GM10248 (cell line): ENCODE results near the gene CPED1.

ENCODE experiments used
- CTCF ChIA-PET: fragments of 300-600 bp; sonication (Branson Sonifier 250); formaldehyde crosslinking; extraction: SDS; loops from one replicate; lab custom pipeline; 2021; ENCODE audit warnings: antibody characterized with exemption; lab: Yijun Ruan, JAX
- POLR2A ChIA-PET: fragments of 350-650 bp; sonication (Branson Sonifier 250); formaldehyde crosslinking; extraction: SDS; loops from one replicate; lab custom pipeline; 2020; ENCODE audit warnings: antibody characterized with exemption; lab: Yijun Ruan, JAX
- DNase-seq: peaks from one replicate; pipeline ENCODE4 v3.0.0; 2012; ENCODE audit errors: extremely low spot score
- CTCF ChIP-seq: IDR thresholded peaks from 2 replicates; pipeline ENCODE4 v1.5.1; 2012; ENCODE audit warnings: mild to moderate bottlenecking, low read depth; ENCODE audit errors: extremely low read depth, missing control alignments, control extremely low read depth

The CPED1 gene

DNA sequence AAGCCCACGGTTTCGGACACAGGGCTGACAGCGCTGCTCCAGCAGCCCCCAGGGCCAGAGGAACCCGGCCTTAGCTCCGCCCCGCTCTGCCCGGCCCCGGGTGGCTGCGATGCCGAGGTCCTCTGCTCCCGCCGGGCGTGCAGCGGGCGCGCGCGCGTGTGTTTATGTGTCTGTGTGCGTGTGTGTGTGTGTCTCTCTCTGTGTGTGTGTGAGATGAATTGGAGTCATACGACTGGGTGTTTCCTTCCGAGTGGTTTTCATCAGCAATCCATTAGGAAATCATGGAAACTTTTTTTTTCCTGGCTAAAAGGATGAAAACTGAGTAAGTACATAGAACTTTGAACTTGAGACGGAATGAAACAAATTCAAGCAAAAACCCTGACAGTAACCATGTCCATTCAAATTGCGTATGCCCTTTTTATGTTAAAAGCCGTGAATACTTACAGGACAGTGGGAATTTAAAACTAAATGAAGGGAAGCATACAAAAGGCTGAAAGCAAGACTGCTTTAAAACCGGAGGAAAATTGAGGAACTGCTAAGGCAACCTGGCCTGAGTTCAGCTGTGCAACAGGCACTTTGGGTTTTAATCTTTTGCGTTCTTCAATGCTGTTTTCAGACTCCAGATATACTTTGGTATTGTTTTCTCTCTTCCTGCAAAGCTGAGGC is at the start of gene CPED1:
Gene CPED1, plus strand, starts transcription at position 121 of the 666 bp plus-strand sequence. CDS start 911 bp downstream, outside the sequence.
- peak; percentile 32 for DNase-seq
- CTCF ChIA-PET: interaction anchor here (0.8 to 7.5 kb wide), 17 partner anchors 9 to 382 kb away, joined by 3 to 75 read pairs (median 6); no protein-coding TSS in a partner anchor
- TF ChIP-seq CTCF: no peak
- POLR2A ChIA-PET: no interaction called here

GRCh38 chr7:120939345-120939744 is 49.2 kb upstream of the CPED1 start:
- no peak for DNase-seq
- ChIA-PET POLR2A (no interaction called here), CTCF (no interaction called here)
- TF ChIP-seq CTCF: no peak

DNA sequence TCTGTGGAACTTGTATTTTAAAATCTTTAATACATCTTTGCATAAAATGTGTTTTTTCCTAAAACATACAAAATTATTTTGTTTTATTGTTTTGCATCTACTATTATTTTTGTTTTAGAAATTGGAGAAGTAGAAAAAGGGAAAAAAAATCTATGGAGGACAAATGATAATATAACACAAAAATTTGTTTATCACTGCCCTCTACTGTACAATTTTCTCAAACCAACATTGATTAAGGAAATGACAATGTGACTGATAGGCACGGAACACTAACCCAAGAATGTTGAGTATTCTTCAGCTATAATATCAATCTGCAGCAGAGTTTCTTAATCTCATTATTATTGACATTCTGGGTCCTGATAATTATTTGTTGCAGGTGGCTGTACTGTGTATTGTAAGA is 47.4 kb upstream of the CPED1 start:
- TF ChIP-seq CTCF: peak; percentile 31
- CTCF ChIA-PET: interaction anchor here (0.8 to 3.6 kb wide), 9 partner anchors 10 to 149 kb away, joined by 3 to 24 read pairs (median 4); no protein-coding TSS in a partner anchor
- POLR2A ChIA-PET: no interaction called here
- no peak for DNase-seq

- CTCF ChIA-PET: interaction anchor here (0.8 to 3.6 kb wide), 11 partner anchors 10 to 150 kb away, joined by 3 to 24 read pairs (median 4); no protein-coding TSS in a partner anchor
- DNase-seq: no peak
- no peak for TF ChIP-seq CTCF
- POLR2A ChIA-PET: no interaction called here
Observed at GRCh38 chr7:120941856-120942255, 46.7 kb upstream of the CPED1 start.

DNA sequence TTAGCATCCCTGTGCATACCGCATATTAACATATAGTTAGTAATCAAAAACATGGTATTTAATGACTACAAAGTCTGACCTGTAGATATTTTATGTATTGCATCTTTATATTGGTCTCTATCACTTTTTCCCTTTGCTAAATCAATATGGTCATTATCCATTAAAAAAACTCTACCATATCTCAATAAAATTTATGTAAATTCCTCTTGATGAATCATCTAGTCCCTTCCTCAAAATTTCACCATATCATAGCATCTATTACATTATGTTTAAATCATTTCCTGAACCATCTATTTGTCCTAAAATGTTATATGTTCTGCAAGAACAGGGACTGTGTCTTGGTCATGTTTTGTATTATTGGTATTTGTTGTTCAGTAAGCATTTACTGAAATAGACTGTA is 45.6 kb upstream of the CPED1 start:
- DNase-seq: no peak
- ChIA-PET POLR2A (no interaction called here), CTCF (interaction anchor here (1.1 to 3.6 kb wide), 4 partner anchors 95 to 151 kb away, joined by 4 to 24 read pairs (median 4); no protein-coding TSS in a partner anchor)
- TF ChIP-seq CTCF: no peak

GRCh38 chr7:120944826-120945562 is 43.5 kb upstream of the CPED1 start:
- CTCF ChIA-PET: interaction anchor here (0.9 to 1.4 kb wide), 3 partner anchors 9 to 153 kb away, joined by 3 to 5 read pairs (median 3); no protein-coding TSS in a partner anchor
- DNase-seq: no peak
- no peak for TF ChIP-seq CTCF
- POLR2A ChIA-PET: no interaction called here
